GM18867 (cell line): ENCODE measurements around the gene IL5.
A peak's percentile ranks its signal among the peaks of the same experiment; 100 is the strongest.

Source experiments
- ATAC-seq: cut with Tn5 transposase; IDR thresholded peaks from one replicate; pipeline ENCODE4 v1.9.1; 2021; ENCODE audit warnings: mild to moderate bottlenecking, moderate library complexity; ENCODE audit not compliant: unreplicated experiment

Gene IL5

GRCh38 chr5:132499440-132500243, 43.7 kb downstream of the IL5 start:
- ATAC-seq: no peak

DNA sequence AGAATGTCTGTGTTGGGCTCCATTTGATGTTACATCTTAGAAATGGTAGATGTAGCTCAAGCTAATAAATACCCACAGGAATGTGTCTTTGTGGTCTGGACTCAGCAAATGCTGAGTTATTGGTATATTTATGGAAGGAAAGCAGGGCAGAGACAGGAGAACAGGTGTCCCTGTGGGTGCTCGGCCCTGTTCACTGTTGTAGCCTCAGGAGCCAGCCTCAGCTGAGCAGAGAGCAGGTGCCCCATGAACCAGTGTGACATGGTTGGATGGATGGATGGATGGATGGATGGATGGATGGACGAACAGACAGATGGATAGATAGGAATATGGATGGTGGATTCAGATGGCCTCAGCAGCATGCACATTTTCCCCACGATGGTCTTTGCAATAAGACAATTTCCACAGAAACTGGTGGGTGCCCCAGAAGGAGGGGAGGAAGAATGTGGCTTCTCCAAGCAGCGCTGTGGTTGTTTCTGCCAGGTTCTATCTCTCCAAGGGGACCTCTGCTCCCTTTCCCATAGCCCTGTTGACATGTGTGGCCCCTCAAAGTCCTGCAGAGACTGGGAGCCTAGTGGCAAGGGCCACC, 44.5 kb downstream of the IL5 start:
- ATAC-seq: no peak

DNA sequence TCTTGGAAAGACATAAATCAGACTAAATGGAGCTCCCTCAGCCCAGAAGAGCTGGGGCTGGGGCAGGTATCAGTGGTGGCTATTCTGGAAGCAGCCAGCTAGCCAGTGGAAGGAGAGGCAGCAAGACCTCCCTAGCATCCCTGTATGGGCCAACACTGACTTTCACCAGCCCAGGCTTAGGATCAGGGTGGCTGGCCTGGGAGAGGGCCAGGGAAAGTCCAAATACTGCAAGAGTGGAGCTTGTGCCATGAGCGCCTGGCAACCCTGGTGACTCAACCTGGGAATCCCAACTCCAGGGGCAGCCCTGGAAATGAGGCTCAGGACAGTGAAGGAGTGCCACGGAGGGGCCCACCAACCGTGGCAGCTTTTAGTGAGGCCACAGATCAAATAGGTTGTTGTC, 45.2 kb downstream of the IL5 start:
- no peak for ATAC-seq

GRCh38 chr5:132497488-132497997, 45.8 kb downstream of the IL5 start:
- ATAC-seq: no peak

DNA sequence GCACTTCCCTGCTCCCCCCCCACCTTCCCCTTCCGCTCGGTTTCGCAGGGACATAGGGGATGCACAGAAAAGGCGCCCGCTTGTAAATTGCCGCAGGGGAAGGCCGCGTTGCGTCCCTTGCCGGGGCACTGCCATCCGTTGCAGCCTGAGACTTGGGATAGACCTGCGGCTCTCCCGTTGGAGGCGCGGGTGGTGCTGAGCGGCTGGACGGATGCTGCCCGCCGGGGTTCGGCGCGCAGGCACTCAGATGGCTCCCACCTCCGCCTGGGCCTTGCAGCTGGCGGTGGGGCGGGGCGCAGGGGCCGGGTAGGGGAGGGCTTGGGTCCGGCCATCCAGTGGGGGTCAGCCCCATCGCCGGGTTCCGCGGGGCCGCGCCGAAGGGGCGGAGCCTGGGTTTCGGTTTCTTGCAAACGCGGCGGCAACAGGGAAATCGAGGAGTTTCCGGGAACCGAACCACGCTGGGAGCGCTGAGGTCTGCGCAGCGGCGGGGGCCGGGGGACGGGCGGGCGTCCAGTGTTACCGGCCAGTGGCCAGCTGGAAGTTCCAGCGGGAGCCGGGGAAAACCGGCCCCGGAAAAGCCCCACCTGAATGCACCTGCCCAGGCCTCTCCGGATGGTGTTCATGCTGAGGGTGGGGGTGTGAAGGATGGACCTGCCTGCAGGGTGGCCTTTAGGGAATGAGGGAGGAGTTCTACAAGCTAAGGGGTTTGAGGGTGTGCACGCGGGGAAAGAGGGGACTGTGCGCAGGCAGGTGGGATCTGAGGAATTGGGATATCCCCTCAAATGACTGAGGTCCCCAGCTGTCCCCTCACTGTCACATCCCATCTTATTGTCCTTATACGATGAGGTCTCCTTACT, 46.5 kb downstream of the IL5 start:
- ATAC-seq: peak; percentile 48

GRCh38 chr5:132496191-132496630, 47.1 kb downstream of the IL5 start:
- peak; percentile 52 for ATAC-seq

GRCh38 chr5:132495667-132496190, 47.6 kb downstream of the IL5 start:
- ATAC-seq: peak; percentile 33

GRCh38 chr5:132493821-132494220, 49.5 kb downstream of the IL5 start:
- ATAC-seq: no peak

- no peak for ATAC-seq
Observed at GRCh38 chr5:132493241-132493640, 50.1 kb downstream of the IL5 start.

DNA sequence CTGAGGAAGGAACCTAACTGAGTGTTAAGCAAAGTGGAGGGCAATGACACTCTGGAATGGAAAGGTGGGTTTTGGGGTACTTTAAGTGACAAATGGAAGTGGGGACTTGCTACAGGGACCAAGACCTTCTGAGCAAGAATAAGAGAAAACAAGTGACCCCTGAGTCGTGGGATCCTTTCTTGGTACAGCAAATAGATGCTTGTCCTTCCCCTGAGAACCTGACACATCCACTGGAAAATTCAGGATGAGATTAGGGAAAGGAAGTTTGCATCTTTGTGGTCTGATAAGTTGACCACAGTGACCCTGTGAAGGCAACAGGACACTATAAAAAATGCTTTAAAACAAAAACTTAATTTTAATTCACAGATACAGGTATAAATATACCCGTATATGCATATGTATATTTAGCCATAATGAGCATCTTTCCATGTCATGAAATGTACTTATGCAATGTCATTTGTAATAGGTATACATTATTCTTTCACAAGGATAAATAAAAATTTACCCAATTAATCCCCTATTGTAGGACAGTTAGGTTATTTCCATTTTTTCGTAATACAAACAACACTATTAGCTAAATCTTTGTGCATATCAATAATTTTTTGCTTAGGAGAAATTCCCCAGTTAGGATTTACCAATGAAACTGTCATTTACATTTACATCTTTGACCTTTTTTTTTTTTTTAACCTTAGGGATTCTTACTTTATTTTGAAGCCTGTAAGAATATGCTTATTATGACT, 50.8 kb downstream of the IL5 start:
- ATAC-seq: no peak
